Hepatocyte (in vitro differentiated cells): ENCODE measurements around the gene TEAD1.

Source experiments
- CTCF ChIP-seq: fragments of 200-600 bp; sonication (generic); IDR thresholded peaks from 2 replicates; pipeline ENCODE4 v1.5.1; 2016; ENCODE audit warnings: antibody characterized with exemption, mild to moderate bottlenecking; ENCODE audit not compliant: poor library complexity
- EZH2 ChIP-seq: fragments of 200-600 bp; sonication (generic); IDR thresholded peaks from 2 replicates; pipeline ENCODE4 v1.6.1; 2016; ENCODE audit warnings: antibody characterized with exemption, mild to moderate bottlenecking, borderline replicate concordance
- EZH2phosphoT487 ChIP-seq: fragments of 200-600 bp; sonication (generic); IDR thresholded peaks from one replicate; pipeline ENCODE4 v1.6.1; 2018; ENCODE audit warnings: antibody characterized with exemption, mild to moderate bottlenecking, low read depth, moderate library complexity; ENCODE audit not compliant: unreplicated experiment, severe bottlenecking

- TF ChIP-seq CTCF, result no peak
- TF ChIP-seq EZH2, result no peak
- TF ChIP-seq EZH2phosphoT487, result no peak
Observed at GRCh38 chr11:12958986-12959385, 284.8 kb downstream of the TEAD1 start.
